HUES6 (cell line): ENCODE results near the gene TCF12.
A peak's percentile ranks its signal among the peaks of the same experiment; 100 is the strongest.

Experiments used
- H3K27ac ChIP-seq: 2 replicates; pipeline ENCODE4 v1.7.0; 2013; ENCODE audit warnings: low read depth, mild to moderate bottlenecking, low read length, inconsistent platforms
- H3K27me3 ChIP-seq: 2 replicates; pipeline ENCODE4 v1.6.1; 2013; ENCODE audit warnings: low read length; ENCODE audit not compliant: control insufficient read depth, insufficient read depth
- H3K36me3 ChIP-seq: 2 replicates; pipeline ENCODE4 v1.6.1; 2013; ENCODE audit warnings: low read length; ENCODE audit not compliant: control insufficient read depth, insufficient read depth
- H3K4me1 ChIP-seq: 2 replicates; pipeline ENCODE4 v1.6.1; 2013; ENCODE audit warnings: low read length; ENCODE audit not compliant: control insufficient read depth, insufficient read depth
- H3K4me3 ChIP-seq: 2 replicates; pipeline ENCODE4 v1.5.1; 2013; ENCODE audit warnings: low read depth, low read length
- H3K9ac ChIP-seq: one replicate; pipeline ENCODE4 v1.6.1; 2013; ENCODE audit warnings: mild to moderate bottlenecking, low read length
- H3K9me3 ChIP-seq: 2 replicates; pipeline ENCODE4 v1.6.1; 2013; ENCODE audit warnings: low read depth, low read length; ENCODE audit not compliant: control insufficient read depth, insufficient read depth

The TCF12 gene

DNA sequence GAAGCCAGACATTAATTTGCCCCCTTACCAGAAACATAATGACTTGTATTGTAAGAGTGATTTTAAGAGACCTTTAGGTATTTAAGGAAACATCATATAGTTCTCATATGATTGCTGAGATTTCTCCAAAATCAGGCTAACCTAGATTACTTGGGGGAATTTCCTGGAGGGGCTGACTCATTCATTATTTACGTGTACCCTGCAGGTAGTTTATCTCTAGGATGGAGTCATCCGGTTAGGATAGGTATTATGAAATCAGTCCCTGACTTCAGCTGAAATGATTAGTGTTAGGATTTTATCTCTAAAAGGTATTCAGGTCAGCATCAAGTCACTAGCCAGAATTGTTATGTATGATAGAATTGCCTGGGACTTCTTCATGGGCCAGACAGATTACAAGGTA is 97.5 kb downstream of the TCF12 start:
- Histone ChIP-seq H3K4me1 (peaks cover 23% of the 10 kb centered on the region), H3K4me3 (no peak overlapping the region), H3K36me3 (no peaks in the 10 kb centered on the region), H3K27me3 (no peaks in the 10 kb centered on the region), H3K9ac (no peak overlapping the region), H3K27ac (no peak overlapping the region), H3K9me3 (no peaks in the 10 kb centered on the region)

DNA sequence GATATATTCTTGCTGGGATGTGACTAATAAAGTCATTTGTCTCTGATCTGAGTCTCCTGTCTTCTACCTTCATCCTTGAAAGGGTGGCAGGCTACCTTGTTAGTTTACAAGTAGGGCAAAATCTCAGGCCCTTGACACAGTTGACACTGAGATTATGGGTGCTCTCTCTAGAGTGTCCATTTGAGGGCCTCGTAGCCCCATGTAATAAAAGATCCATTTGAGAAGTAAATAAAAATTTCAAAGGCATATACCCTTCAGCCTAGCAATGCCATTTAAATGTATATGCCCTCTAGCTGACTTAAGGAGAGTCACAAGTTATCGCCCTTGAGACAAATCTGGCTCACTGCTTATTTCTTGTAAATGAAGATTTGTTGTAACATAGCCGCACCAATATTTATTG is 98.6 kb downstream of the TCF12 start:
- peaks cover 5% of the 10 kb centered on the region; the same call in 1 of the 2 replicates for H3K9me3 ChIP-seq
- no peak overlapping the region for H3K4me3 ChIP-seq
- no peak overlapping the region for H3K9ac ChIP-seq
- H3K27me3 ChIP-seq: no peaks in the 10 kb centered on the region
- no peaks in the 10 kb centered on the region for H3K36me3 ChIP-seq
- no peak overlapping the region for H3K27ac ChIP-seq
- peaks cover 23% of the 10 kb centered on the region for H3K4me1 ChIP-seq

DNA sequence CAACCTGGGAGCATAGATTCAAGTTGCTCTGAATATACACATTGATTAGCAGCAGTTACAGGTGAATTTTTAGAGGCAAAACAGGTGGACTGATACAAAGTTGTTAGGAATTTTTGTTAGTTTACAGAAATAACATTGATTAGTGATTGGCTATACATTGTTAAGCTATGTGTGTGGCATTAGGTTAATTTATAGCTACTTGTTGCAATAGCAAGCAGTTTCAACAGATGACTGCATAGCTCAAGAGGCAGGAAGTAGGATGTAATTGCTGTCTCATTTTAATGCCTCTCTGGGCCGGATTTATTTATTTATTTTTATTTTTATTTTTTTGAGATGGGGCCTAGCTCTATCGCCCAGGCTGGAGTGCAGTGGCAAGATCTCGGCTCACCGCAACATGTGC is 99.7 kb downstream of the TCF12 start:
- no peaks in the 10 kb centered on the region for H3K36me3 ChIP-seq
- H3K4me3 ChIP-seq: no peak overlapping the region
- H3K27ac ChIP-seq: no peak overlapping the region
- H3K9me3 ChIP-seq: peaks cover 9% of the 10 kb centered on the region; the same call in 1 of the 2 replicates
- H3K9ac ChIP-seq: no peak overlapping the region
- H3K27me3 ChIP-seq: no peaks in the 10 kb centered on the region
- peaks cover 23% of the 10 kb centered on the region for H3K4me1 ChIP-seq

DNA sequence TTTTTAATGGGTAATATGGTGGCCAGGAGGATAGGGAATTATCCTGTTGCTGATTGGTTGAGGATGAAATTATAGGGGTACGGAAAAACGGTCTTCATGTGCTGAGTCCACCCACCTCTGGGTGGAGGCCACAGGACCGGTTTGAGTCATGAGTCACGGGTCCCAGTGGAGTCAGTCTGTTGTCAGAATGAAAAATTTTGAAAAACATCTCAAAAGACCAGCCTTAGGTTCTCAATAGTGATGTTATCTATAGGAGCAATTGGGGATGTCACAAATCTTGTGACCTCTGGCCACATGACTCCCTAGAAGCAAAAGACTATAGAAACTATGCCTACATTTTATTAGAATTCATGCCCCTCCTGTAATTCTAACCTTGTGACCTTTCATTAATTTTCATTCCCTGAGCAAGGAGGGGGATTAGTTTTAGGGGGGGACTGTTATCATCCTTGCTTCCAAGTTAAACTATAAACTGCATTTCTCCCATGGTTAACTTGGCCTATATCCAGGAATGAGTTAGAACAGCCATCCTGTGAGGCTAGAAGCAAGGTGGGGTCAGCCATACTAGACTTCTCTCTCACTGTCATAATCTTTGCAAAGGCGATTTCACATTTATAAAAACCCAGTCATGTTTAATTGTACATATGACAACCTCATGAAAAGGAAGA is 101.2 kb downstream of the TCF12 start:
- H3K4me1 ChIP-seq: peaks cover 23% of the 10 kb centered on the region
- H3K9ac ChIP-seq: no peak overlapping the region
- no peak overlapping the region for H3K4me3 ChIP-seq
- peaks cover 16% of the 10 kb centered on the region; the same call in 1 of the 2 replicates for H3K9me3 ChIP-seq
- no peaks in the 10 kb centered on the region for H3K27me3 ChIP-seq
- no peaks in the 10 kb centered on the region for H3K36me3 ChIP-seq
- H3K27ac ChIP-seq: no peak overlapping the region

DNA sequence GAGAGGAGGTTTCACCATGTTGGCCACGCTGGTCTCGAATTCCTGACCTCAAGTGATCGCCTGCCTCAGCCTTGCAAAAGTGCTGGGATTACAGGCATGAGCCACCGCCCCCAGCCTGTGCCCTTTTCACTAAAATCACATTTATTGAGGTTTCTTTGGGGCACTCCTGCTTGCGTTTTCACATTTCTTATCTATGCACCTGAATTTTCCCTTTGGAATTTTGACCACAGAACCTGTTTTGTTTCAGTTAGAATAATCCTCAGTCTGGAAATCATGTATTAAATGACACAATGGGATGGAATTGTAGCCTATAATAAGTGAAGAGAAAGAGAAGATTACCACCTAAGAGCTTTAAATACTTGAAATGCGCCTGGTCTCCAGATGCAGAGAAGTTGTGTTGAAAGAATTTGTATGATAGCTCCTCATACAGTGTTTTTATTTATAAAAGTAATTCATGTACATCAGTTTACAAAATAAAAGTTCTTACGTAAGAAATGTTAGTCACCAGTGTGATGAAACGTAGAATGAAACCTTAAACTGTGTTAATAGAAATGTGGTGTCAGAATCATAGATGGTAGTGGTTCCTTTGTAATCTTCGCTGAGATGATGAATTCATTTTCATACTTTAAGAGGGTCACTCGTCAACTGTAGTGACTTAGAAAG is 107.0 kb downstream of the TCF12 start:
- no peaks in the 10 kb centered on the region for H3K27me3 ChIP-seq
- H3K36me3 ChIP-seq: no peaks in the 10 kb centered on the region; the same call in 1 of the 2 replicates
- no peak overlapping the region for H3K27ac ChIP-seq
- no peaks in the 10 kb centered on the region for H3K4me1 ChIP-seq
- H3K4me3 ChIP-seq: no peak overlapping the region
- no peak overlapping the region for H3K9ac ChIP-seq
- H3K9me3 ChIP-seq: peaks cover 16% of the 10 kb centered on the region; the same call in 1 of the 2 replicates

DNA sequence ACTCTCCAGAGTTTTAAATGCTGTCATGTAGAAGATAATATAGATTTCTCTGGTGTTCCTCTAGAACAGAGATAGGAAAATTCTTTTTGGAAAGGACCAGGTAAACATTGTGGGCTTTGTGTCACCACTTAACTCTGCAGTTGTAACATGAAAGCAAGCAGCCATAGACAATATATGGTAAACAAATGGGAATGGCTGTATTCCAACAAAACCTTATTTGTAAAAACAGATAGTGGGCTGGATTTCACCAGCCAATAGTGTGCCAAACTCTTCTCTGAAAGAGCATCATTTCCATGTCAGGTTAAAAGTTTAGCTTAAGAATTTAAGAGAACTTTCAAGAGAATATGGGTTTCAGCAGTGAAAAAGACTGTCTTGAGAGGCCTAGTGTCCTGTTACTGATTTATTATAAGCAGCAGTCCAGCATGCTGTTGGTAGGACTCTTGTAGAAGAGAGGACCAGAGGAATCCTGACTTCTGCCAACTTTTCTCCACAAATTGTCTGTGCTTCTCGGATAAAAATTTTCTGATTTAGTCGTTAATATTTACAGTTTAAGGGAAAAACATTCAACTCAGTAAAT is 107.7 kb downstream of the TCF12 start:
- no peaks in the 10 kb centered on the region; the same call in 1 of the 2 replicates for H3K36me3 ChIP-seq
- peaks cover 3% of the 10 kb centered on the region for H3K4me1 ChIP-seq
- H3K9ac ChIP-seq: no peak overlapping the region
- peaks cover 16% of the 10 kb centered on the region; the same call in 1 of the 2 replicates for H3K9me3 ChIP-seq
- no peak overlapping the region for H3K27ac ChIP-seq
- H3K27me3 ChIP-seq: no peaks in the 10 kb centered on the region
- no peak overlapping the region for H3K4me3 ChIP-seq

DNA sequence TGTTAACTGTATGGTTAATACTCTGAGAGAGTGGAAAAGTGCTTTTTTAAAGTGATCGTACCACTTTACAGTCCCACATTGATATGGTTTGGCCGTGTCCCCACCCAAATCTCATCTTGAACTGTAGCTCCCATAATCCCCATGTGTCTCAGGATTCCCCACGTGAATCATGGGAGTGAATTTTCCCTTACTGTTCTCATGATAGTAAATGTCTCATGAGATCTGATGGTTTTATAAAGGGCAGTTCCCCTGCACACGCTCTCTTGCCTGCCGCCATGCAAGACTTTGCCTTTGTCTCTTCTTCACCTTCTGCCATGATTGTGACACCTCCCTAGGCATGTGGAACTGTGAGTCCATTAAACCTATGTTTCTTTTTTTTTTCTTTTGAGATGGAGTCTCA is 109.2 kb downstream of the TCF12 start:
- no peak overlapping the region for H3K4me3 ChIP-seq
- H3K27me3 ChIP-seq: no peaks in the 10 kb centered on the region
- H3K9ac ChIP-seq: no peak overlapping the region
- no peak overlapping the region for H3K27ac ChIP-seq
- H3K36me3 ChIP-seq: no peaks in the 10 kb centered on the region; the same call in 1 of the 2 replicates
- H3K4me1 ChIP-seq: peaks cover 13% of the 10 kb centered on the region
- peaks cover 12% of the 10 kb centered on the region; the same call in 1 of the 2 replicates for H3K9me3 ChIP-seq

DNA sequence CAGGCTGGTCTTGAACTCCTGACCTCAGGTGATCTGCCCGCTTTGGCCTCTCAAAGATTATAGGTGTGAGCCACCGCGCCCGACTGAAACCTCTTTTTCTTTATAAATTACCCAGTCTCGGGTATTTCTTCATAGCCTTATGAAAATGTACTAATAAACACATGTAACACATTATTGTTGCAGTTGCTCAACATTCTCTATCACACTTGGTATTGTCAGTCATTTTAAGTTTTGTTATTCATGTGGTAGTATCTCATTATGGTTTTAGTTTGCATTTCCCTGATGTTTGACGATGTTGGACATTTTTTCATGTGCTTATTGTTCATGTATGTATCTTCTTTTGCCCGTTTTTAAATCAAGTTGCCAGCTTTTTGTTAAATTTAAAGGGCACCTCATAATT is 109.7 kb downstream of the TCF12 start:
- Histone ChIP-seq H3K27me3 (no peaks in the 10 kb centered on the region), H3K9me3 (peaks cover 7% of the 10 kb centered on the region; the same call in 1 of the 2 replicates), H3K4me1 (peaks cover 13% of the 10 kb centered on the region), H3K36me3 (no peaks in the 10 kb centered on the region; the same call in 1 of the 2 replicates), H3K4me3 (no peak overlapping the region), H3K27ac (no peak overlapping the region), H3K9ac (no peak overlapping the region)

DNA sequence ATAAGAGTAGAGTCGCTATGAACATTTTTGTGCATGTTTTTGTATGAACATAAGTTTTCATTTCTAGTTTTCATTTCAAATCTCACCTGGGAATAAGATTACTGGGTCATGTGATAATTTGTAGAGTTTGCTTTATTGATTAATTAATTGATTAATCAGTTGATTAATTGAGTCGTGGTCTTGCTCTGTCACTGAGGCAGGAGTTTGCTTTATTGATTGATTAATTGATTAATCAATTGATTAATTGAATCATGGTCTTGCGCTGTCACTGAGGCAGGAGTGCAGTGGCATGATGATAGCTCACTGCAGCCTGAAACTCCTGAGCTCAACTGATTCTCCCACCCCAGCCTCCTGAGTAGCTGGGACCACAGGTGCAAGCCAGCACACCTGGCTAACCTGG is 111.6 kb downstream of the TCF12 start:
- Histone ChIP-seq H3K4me3 (no peak overlapping the region), H3K9ac (no peak overlapping the region), H3K27ac (no peak overlapping the region), H3K4me1 (peaks cover 20% of the 10 kb centered on the region), H3K36me3 (no peaks in the 10 kb centered on the region; the same call in 1 of the 2 replicates), H3K9me3 (no peaks in the 10 kb centered on the region), H3K27me3 (no peaks in the 10 kb centered on the region)

DNA sequence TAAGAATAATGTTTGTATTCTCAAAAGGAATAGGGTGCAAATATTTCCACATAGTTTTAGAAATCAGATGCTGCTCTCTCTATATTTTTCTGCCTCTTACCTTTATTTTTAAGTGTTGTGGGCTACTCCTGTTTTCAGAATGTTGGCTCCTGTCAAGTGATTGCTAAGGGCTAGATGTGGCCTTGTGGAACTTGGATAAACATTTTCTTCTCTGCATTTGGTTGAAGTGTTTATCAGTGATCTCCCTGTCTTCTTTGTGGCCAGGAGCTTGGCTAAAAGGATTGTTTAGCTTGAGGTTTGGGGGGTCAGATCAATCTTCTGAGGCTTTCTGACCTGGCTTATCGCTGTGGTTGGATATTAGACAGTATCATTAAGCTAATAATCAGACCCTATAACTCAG is 112.6 kb downstream of the TCF12 start:
- Histone ChIP-seq H3K27ac (peak overlapping the region; percentile 2; the same call in 1 of the 2 replicates), H3K4me1 (peaks cover 27% of the 10 kb centered on the region), H3K9me3 (no peaks in the 10 kb centered on the region), H3K36me3 (no peaks in the 10 kb centered on the region; the same call in 1 of the 2 replicates), H3K4me3 (no peak overlapping the region), H3K27me3 (no peaks in the 10 kb centered on the region), H3K9ac (no peak overlapping the region)

DNA sequence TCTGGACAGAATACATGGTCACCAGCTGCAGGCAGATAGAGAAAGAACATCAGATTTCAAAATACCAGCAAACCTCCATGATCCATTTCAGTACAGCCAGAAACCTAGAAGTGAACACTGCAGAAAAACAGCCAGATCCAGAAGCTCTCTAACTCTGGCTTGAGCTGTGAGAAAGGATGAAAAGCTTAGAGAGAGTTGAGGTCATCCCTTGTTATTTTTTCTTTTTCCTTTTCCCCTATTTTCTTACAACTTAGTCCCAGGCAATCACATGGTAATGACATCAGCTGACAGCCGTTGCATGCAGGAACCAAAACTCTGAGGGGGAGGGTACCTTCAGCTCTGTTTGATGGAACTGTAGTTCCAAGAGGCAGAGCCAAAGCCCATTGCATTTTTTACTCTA is 113.2 kb downstream of the TCF12 start:
- H3K9ac ChIP-seq: no peak overlapping the region
- H3K27ac ChIP-seq: peak overlapping the region; percentile 2; the same call in 1 of the 2 replicates

More for the DNA sequence above, 113.2 kb downstream of the TCF12 start:
- Histone ChIP-seq H3K27me3 (no peaks in the 10 kb centered on the region), H3K36me3 (no peaks in the 10 kb centered on the region; the same call in 1 of the 2 replicates), H3K9me3 (no peaks in the 10 kb centered on the region), H3K4me3 (no peak overlapping the region), H3K4me1 (peaks cover 31% of the 10 kb centered on the region)
